ENCODE measurements around the gene GNPTG.

GRCh38 chr16:1375298-1375640 lies 23.5 kb downstream of the GNPTG start:
- TF ChIP-seq CTCF (IDR thresholded peaks at IDR 0.05 in 4 of 5, conservative IDR thresholded peaks at IDR 0.05 in 1 of 5) = no peak
- no peak for TF ChIP-seq POLR2A (IDR thresholded peaks at IDR 0.05)

Measured in gastrocnemius medialis (tissue), 4 donors.